Measurements from ENCODE around the gene PCGF5. TPM values are rescaled to one million over a fixed set of nuclear protein-coding genes. Genes with fewer than 3 reads are reported as not detected.

PCGF5 gene
- total and polyA plus RNA-seq, 8 donors, result 12.7 to 23.2 (median 15.9) TPM

GRCh38 chr10:91290607-91291006 lies 70.1 kb downstream of the PCGF5 start:
- intact Hi-C loops (cut with DNase I), result no loop called here
- H3K9me3 ChIP-seq, result no peaks in the 10 kb centered on the region
- ATAC-seq (no peak), DNase-seq (peak in 1 of 6 donors; percentile 54), FAIRE-seq (no peak)
- no peak overlapping the region for H3K27ac ChIP-seq
- WGBS, 2 donors, result 70 to 76% methylated on average over 5 of the region's 5 CpGs
- H3K4me1 ChIP-seq, result no peaks in the 10 kb centered on the region
- no peaks in the 10 kb centered on the region for H3K36me3 ChIP-seq
- no peak overlapping the region for H3K4me3 ChIP-seq
- TF ChIP-seq CTCF (IDR thresholded peaks at IDR 0.05), result no peak
- H3K27me3 ChIP-seq, result no peaks in the 10 kb centered on the region

GRCh38 chr10:91294134-91294906 lies 73.9 kb downstream of the PCGF5 start:
- 37 to 40% methylated on average over 3 of the region's 3 CpGs for WGBS, 2 donors
- Histone ChIP-seq H3K9me3 (no peaks in the 10 kb centered on the region), H3K27ac (no peak overlapping the region), H3K36me3 (no peaks in the 10 kb centered on the region), H3K27me3 (no peaks in the 10 kb centered on the region), H3K4me3 (no peak overlapping the region), H3K4me1 (no peaks in the 10 kb centered on the region)
- TF ChIP-seq CTCF (IDR thresholded peaks at IDR 0.05), result no peak
- FAIRE-seq, result no peak
- intact Hi-C loops (cut with DNase I), result no loop called here
- ATAC-seq, result no peak
- no peak for DNase-seq

- ATAC-seq (no peak), FAIRE-seq (no peak), DNase-seq (no peak)
- Histone ChIP-seq H3K27me3 (no peaks in the 10 kb centered on the region), H3K4me3 (no peak overlapping the region), H3K4me1 (no peaks in the 10 kb centered on the region), H3K36me3 (no peaks in the 10 kb centered on the region), H3K27ac (no peak overlapping the region), H3K9me3 (no peaks in the 10 kb centered on the region)
- intact Hi-C loops (cut with DNase I), result no loop called here
- no peak for TF ChIP-seq CTCF (IDR thresholded peaks at IDR 0.05)
- 81 to 91% methylated on average over 6 of the region's 6 CpGs for WGBS, 2 donors
Measured at GRCh38 chr10:91295346-91295745, 74.9 kb downstream of the PCGF5 start.

- no peak overlapping the region for H3K4me3 ChIP-seq
- intact Hi-C loops (cut with DNase I), result no loop called here
- FAIRE-seq (no peak), DNase-seq (no peak), ATAC-seq (no peak)
- H3K27ac ChIP-seq, result no peak overlapping the region
- H3K9me3 ChIP-seq, result no peaks in the 10 kb centered on the region
- TF ChIP-seq CTCF (IDR thresholded peaks at IDR 0.05), result no peak
- WGBS, 2 donors, result 59 to 63% methylated on average over 2 of the region's 2 CpGs
- H3K27me3 ChIP-seq, result no peaks in the 10 kb centered on the region
- H3K36me3 ChIP-seq, result no peaks in the 10 kb centered on the region
- H3K4me1 ChIP-seq, result no peaks in the 10 kb centered on the region
Measured at GRCh38 chr10:91296471-91296870, 76.0 kb downstream of the PCGF5 start.

GRCh38 chr10:91298224-91298871 lies 77.9 kb downstream of the PCGF5 start:
- intact Hi-C loops (cut with DNase I), result no loop called here
- ATAC-seq, result peak; percentile 78 to 99 (median 94)
- H3K4me1 ChIP-seq, result no peaks in the 10 kb centered on the region
- no peak overlapping the region for H3K27ac ChIP-seq
- peak; percentile 70 to 87 (median 82) for TF ChIP-seq CTCF (IDR thresholded peaks at IDR 0.05)
- FAIRE-seq, result no peak
- H3K4me3 ChIP-seq, result peak overlapping the region in 2 of 4 donors; percentile 18 to 23
- 5 to 17% methylated on average over 23 of the region's 23 CpGs for WGBS, 2 donors
- no peaks in the 10 kb centered on the region for H3K9me3 ChIP-seq
- no peaks in the 10 kb centered on the region for H3K36me3 ChIP-seq
- H3K27me3 ChIP-seq, result no peaks in the 10 kb centered on the region
- peak; percentile 52 to 87 (median 70) for DNase-seq
